Stimulated activated CD8-positive, alpha-beta memory T cell treated with anti-CD3 and anti-CD28 coated beads, Interleukin-15, amount 100 ng/mL, for 4 hours (primary cell): ENCODE data around the gene KNL1.
"Not testable (repeated sequence)": the region's sequence is repeated elsewhere in the genome, so short reads cannot be mapped to it uniquely, and the experiment has no call there.

Experiments used
- DNase-seq, 2 donors: peaks; one replicate each; pipeline ENCODE4 v3.0.0-alpha.2; 2020; ENCODE audit warnings: low read depth in 2 of 2

KNL1 gene

GRCh38 chr15:40593588-40594428 is at the start of gene KNL1:
Gene KNL1 (plus strand): TSS chr15:40594249. CDS start chr15:40602932, 8,683 bp downstream.
- peak; percentile 63 to 77 for DNase-seq

GRCh38 chr15:40545457-40545856 is 48.6 kb upstream of the KNL1 start:
- no peak for DNase-seq

- DNase-seq: no peak
These were observed 45.4 kb upstream of the KNL1 start for GRCh38 chr15:40548610-40549009.

- no peak for DNase-seq
These were observed 44.2 kb upstream of the KNL1 start for GRCh38 chr15:40549894-40550293.

- DNase-seq: no peak
These were observed 43.6 kb upstream of the KNL1 start for GRCh38 chr15:40550341-40551037.

GRCh38 chr15:40554161-40554525 is 39.9 kb upstream of the KNL1 start:
- no peak for DNase-seq

GRCh38 chr15:40555876-40556275 is 38.2 kb upstream of the KNL1 start:
- DNase-seq: no peak

GRCh38 chr15:40558952-40559742 is 34.9 kb upstream of the KNL1 start:
- no peak for DNase-seq

- no peak for DNase-seq
These were observed 31.4 kb upstream of the KNL1 start for GRCh38 chr15:40562691-40563090.

- no peak for DNase-seq
These were observed 30.6 kb upstream of the KNL1 start for GRCh38 chr15:40563426-40563825.

- DNase-seq: peak; percentile 86 to 96
These were observed 29.3 kb upstream of the KNL1 start, which contains the start of gene CCDC32 for GRCh38 chr15:40564591-40565332. Gene CCDC32 (minus strand): TSS chr15:40565042. CDS start chr15:40563015, 2,027 bp downstream.

GRCh38 chr15:40565333-40566238 is 28.5 kb upstream of the KNL1 start:
- DNase-seq: no peak

GRCh38 chr15:40567111-40567510 is 26.9 kb upstream of the KNL1 start:
- DNase-seq: no peak

- DNase-seq: peak; percentile 83 to 88
These were observed 24.7 kb upstream of the KNL1 start, which contains the start of gene RPUSD2 for GRCh38 chr15:40569129-40569953. Gene RPUSD2 (plus strand): TSS chr15:40569299. CDS start chr15:40569338, 39 bp downstream.

GRCh38 chr15:40575113-40575512 is 18.9 kb upstream of the KNL1 start:
- no peak for DNase-seq

GRCh38 chr15:40576914-40577313 is 17.1 kb upstream of the KNL1 start:
- DNase-seq: not testable (repeated sequence)

GRCh38 chr15:40578892-40579291 is 15.2 kb upstream of the KNL1 start:
- DNase-seq: no peak

GRCh38 chr15:40581796-40582195 is 12.3 kb upstream of the KNL1 start:
- DNase-seq: not testable (repeated sequence)

- DNase-seq: no peak
These were observed 11.3 kb upstream of the KNL1 start for GRCh38 chr15:40582726-40583246.
